AG20443 (cell line): ENCODE data around the gene ATG7.
"Not testable (repeated sequence)": the region's sequence is repeated elsewhere in the genome, so short reads cannot be mapped to it uniquely, and the experiment has no call there.

Experiments
- DNase-seq: peaks from one replicate; pipeline ENCODE4 v3.0.0; 2012; ENCODE audit warnings: low spot score, mixed read lengths

The ATG7 gene

DNA sequence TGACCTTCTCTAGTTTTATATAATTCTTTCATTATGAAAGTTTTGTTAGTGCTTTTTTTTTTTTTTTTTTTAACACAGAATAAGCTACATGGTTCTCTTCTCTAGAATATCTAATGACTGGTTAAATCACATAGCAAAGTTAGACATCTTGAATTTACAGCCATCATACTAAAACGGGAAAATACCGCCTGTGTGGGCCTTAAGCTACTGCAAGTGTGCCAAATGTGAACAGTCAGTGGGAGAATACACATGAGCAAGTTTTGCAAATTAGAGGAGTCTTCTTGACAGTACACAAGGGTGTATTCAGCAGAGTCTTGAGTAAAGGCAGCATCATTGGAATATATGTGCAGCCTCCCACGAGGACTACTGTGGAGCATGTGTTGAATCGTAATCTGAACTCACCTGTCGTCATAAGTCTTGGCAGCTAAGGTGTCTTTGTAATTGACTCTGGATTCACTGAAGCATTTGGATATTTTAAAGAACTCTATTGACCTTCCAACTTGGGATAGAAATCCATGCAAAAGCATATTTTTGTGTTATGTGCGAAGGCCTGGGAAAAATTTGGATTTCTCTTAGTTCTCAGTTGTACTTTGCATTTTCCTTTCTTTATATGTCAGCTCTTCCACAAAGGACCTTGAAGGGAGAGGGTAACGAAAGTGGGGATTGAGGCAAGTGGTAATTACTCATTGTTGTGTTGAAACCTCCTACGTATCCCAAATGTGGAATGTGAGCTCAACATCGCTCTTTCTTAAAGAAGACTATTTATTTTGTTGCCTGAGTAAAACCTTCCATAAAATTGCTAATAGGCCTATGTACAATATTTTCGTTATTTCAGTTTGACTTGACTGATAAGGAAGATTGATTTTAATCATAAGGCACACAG, 117.4 kb downstream of the ATG7 start:
- DNase-seq, result peak; percentile 38

DNA sequence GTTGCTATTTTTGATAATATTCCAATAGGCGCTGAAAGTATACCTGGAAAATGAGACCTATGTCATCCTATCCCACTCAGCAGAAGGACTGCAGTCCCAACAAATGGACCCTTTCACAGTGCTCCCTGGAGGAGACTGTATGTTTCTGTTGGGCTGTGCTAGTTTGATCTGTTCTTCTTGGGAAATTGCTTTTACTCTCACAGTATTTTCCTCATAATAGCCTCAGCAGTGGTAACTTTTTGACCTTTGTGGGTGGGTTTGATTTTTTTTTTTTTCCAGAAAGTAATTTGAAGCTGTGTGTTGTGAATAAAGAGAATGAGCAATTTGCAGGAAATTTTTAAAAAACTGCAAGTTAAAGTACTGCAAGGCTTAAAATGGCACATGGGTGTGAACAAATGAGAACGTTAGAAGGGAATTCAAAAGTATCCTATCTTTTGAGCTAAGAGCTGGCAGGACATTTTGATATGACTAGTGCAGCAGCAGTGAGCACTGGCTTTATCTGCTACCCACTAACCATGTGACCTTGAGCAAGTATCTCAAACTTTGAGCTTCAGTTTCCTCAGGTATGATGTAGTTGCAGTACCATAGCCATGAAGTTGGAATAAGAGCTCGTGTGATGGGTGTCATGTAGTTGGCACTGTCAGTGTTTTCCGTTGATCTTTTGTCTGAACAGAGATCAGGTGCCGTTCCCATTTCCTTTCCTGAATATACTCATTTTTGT, 118.4 kb downstream of the ATG7 start:
- DNase-seq, result no peak

DNA sequence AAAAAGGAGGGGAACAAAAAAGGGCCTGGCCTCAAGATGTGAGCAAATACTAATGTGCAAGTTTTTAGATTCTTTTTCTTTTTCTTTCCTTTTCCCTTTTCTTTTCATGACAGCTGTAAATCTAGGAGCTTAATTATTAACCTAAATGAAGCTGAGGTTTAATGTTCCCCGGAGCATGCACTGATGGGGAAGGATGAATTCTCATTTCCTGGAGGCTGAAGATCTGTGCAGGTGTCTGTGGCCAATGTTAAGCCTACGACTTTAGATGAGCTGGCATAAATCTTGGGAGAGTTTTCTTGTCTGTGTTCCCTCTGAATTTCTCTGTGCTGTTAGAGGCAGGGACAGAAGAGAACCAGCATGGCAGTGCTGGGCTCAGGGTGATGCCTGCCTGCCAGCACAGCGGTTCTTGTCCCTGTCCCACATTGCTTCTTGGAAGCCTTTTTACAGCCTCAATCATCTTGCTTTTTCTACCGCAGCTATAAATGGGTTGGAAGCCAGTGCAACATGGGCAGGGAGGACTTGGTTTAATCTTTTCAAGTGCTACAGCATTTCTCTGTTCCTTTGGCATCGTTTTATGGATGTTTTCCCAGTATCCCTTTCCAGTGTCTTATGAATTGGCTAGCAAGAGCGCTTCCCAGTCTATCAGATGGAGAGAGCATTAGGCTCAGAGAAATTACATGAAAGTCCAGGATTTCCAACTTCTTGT, 119.1 kb downstream of the ATG7 start:
- DNase-seq, result no peak

DNA sequence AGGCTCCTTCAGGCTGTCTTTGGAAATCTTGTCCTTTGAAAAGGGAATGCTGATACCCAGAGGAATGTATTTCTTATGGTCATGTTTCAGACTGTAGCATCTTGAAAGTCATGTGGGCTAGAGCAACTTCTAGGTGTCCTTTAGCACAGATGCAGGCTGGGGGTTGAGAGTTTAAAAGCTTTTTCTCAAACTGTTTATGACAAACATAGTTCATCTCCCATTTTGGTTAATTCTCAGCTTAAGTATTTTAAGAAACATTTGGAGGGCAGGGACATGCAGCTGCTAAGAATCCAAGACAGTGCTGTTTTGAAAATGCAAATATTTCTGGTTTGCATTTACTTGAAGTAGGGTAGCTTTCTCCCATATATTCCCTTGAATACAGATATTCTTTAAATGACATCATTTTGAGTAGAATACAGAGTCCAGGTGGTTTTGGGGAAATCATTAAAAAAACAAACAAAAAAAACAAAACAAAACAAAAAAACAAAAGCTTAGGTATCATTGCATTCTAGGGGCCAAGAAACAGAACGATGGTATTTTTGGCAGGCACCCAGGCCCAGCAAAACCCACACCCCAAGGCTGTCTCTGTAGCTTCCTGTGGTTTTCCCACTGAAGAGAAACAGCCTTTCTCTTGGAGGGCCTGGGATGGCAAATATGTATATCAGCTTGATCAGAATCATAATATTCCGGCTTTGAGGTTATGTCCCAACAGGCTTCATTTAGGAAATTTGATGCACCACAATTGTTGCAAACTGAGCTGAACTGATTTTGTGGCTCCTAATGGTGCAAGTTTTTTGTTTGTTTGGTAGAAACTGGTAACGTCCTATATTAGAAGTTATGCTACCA, 120.0 kb downstream of the ATG7 start:
- DNase-seq, result peak; percentile 63

DNA sequence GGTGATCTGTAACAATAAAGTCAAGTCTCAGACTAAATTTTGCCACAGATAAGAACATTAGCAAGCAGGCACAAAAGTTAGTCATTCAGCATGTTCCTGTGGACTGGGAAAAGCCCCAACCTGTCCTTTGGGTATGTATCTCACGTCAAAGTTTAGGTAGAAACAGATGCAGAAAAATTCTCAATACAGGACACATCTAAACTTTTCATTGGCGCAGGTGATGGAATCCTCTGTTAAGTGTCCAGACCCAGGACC, 120.6 kb downstream of the ATG7 start:
- no peak for DNase-seq

DNA sequence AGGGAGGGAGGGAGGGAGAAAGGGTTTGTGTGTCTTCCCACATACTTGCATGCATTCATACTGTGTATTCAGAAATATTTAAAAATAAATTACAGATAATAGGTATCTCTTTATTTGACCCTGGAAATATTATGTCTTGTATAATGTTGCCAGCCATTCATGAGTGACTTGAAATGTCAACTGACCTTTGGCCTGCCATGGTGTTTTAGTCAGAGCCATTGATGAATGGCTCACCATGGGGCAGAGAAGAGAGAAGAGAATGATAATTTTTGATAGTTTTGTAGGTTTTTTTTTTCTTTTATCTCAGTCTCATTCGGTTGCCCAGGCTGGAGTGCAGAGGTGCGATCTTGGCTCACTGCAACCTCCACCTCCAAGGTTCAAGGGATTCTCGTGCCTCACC, 121.2 kb downstream of the ATG7 start:
- DNase-seq, result no peak

- no peak for DNase-seq
Observed at GRCh38 chr3:11394392-11394791, 122.2 kb downstream of the ATG7 start.

DNA sequence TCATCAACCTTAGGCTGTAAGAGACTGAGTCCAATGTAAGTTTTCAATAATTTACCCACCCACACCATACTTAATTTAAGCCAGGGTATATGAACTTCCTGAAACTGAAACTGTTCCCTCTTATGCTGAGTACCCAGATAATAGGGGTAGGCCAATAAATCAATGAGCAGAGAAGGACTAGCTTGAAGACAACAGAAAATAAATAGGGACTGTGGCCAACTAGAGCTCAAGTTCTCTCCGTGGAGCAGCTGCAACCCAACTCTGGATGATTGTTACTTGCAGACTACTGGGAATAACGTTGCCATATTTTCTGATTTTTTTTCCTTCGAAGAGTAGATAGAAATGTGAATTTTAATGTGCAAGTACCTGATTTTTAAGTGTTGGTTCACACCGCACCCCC, 128.0 kb downstream of the ATG7 start:
- no peak for DNase-seq

GRCh38 chr3:11401434-11401833, 129.2 kb downstream of the ATG7 start:
- no peak for DNase-seq

DNA sequence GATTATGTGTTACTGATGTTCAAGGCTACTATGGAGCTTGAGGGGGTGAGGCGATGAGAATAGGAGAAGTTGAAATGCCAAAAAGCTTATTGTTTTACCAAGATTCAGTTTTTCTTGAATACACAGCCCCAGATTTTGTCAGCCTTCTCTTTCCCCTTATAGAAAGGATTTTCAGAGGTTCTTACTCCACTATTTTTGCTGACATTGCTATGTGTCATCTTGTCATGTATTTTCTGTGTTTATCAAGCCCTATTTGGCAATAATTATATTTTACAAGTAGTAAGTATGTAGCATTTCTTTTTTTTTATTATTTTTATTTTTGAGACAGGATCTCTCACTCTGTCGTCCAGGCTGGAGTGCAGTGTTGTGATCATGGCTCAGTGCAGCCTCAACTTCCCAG, 133.1 kb downstream of the ATG7 start:
- DNase-seq, result no peak

- DNase-seq, result no peak
Observed at GRCh38 chr3:11407644-11408043, 135.4 kb downstream of the ATG7 start.

GRCh38 chr3:11408324-11408859, 136.2 kb downstream of the ATG7 start:
- DNase-seq, result not testable (repeated sequence)

GRCh38 chr3:11410564-11410963, 138.4 kb downstream of the ATG7 start:
- DNase-seq, result no peak

DNA sequence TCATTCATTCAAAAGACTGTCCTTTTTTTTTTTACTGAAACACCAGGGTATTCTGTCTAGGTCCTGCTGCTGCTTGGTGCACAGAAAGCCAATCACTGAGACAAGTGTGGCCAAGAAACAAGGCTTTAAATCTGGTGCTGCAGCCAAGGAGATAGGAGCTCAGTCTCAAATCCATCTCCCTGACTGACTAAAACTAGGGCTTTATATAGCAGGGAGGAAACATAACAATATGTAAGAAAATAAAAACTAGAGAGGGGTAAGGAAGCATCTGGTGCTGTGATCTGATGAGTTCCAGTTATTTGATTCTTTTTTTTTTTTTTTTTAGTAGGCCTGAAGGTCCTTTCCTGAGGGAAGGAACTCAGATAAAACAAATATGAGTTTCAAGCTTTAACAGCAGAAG, 139.8 kb downstream of the ATG7 start:
- DNase-seq, result no peak

DNA sequence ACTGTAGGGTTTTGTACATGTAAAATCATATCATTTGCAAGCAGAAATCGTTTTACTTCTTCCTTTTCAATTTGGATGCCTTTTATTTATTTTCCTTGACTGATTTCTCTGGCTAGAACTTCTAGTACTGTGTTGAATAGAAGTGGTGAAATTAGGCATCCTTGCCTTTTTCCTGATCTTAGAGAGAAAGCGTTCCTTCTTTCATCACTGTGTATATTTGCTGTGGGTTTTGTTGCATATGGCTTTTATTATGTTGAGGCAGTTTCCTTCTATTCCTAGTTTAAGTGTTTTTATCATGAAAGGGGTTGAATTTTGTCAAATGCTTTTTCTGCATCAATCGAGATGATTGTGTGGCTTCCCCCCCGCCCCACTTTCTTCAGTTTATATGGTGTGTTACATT, 140.9 kb downstream of the ATG7 start:
- no peak for DNase-seq

DNA sequence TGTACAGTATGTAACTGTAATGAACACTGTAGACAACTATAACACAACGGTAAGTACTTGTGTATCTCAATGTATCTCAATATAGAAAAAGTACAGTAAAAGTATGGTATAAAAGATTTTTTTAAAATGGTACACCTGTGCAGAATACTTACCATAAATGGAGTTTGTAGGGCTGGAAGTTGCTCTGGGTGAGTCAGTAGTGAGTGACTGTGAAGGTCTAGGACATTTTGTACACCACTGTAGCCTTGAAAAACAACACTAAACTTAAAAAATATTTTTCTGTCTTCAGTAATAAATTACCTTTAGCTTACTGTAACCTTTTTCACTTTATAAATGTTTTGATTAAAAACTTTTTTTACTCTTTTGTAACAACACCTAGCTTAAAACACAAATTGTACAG, 142.9 kb downstream of the ATG7 start:
- DNase-seq, result no peak

DNA sequence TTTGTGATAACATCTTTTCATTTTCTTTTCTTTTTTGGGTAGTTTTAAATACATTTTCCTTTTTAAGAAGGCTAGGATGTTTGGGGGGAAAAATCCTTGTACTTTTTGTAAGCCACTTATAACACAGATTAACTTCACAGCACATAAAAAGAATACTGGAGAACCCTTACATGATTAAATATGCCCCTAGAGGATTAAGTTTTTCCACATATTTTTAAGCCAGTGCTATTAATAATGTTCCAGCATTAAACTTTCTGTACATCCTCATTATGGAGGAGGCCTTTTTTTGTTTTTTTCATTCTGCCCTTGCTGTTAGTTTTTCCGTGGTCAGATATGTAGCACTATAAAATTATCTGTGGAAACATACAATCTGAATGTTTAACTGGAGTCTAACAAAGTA, 147.9 kb downstream of the ATG7 start:
- no peak for DNase-seq

GRCh38 chr3:11422291-11422690, 150.1 kb downstream of the ATG7 start:
- no peak for DNase-seq

GRCh38 chr3:11423868-11424267, 151.7 kb downstream of the ATG7 start:
- no peak for DNase-seq

DNA sequence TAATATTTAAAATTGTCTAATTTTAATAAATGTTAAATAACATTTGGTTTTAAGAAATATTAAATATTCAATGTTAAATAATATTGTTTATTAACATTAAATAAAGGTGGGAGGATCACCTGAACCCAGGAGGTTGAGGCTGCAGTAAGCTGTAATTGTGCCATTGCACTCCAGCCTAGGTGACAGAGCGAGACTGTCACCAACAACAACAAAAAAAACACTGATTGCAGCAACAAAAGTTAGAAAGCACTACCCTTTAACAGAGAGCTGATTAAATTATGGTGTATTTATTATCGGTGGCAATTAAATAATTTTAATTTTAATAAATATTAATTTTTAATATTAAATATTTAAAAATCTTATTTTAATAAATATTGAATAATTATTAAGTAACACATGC, 152.1 kb downstream of the ATG7 start:
- no peak for DNase-seq

- no peak for DNase-seq
Observed at GRCh38 chr3:11430207-11430606, 158.0 kb downstream of the ATG7 start.

DNA sequence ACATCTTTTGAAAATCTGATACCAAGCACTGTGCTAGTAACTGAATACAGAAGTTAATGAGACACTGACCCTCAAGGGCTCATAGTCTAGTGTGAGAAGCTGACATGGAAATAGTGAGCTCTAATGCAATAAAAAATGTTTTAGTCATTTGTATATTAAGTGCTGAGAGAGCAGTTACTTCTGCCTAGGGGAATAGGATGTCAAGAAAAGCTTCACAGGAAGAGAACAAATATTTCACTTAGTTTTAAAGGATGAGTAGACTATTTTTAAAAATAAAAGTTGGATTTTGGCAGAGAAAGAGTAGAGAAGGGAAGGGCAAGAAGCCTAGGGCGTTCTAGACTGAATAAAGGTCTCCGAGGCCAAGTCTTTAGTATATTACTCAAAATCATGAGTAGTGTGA, 158.4 kb downstream of the ATG7 start:
- DNase-seq, result no peak
